Activated CD4-positive, alpha-beta T cell treated with anti-CD3 and anti-CD28 coated beads for 1 hour (primary cell): ENCODE results near the gene SH3BP1.
"Not testable (repeated sequence)": the region's sequence is repeated elsewhere in the genome, so short reads cannot be mapped to it uniquely, and the experiment has no call there.

Experiments used
- DNase-seq: peaks from one replicate; pipeline ENCODE4 v3.0.0-alpha.2; 2020

SH3BP1 gene

GRCh38 chr22:37639070-37639760, at the start of gene SH3BP1:
Gene SH3BP1, plus strand, starts transcription at chr22:37639669. Its CDS starts 119 bp downstream, at chr22:37639788.
- no peak for DNase-seq

- DNase-seq = not testable (repeated sequence)
These were observed 48.4 kb upstream of the SH3BP1 start for GRCh38 chr22:37591081-37591480.

- DNase-seq = no peak
These were observed 47.6 kb upstream of the SH3BP1 start for GRCh38 chr22:37591823-37592404.

- no peak for DNase-seq
These were observed 45.2 kb upstream of the SH3BP1 start for GRCh38 chr22:37594237-37594636.

- DNase-seq = no peak
These were observed 40.3 kb upstream of the SH3BP1 start for GRCh38 chr22:37599153-37599552.

- DNase-seq = no peak
These were observed 38.3 kb upstream of the SH3BP1 start for GRCh38 chr22:37601203-37601539.

GRCh38 chr22:37601540-37602442, 37.7 kb upstream of the SH3BP1 start:
- no peak for DNase-seq

GRCh38 chr22:37602546-37603277, 36.8 kb upstream of the SH3BP1 start:
- not testable (repeated sequence) for DNase-seq

GRCh38 chr22:37604074-37604473, 35.4 kb upstream of the SH3BP1 start:
- DNase-seq = no peak

- DNase-seq = peak; percentile 32
These were observed 34.6 kb upstream of the SH3BP1 start for GRCh38 chr22:37604875-37605274.

- DNase-seq = peak; percentile 84
These were observed 32.2 kb upstream of the SH3BP1 start for GRCh38 chr22:37607010-37607934.

GRCh38 chr22:37607935-37608476, 31.5 kb upstream of the SH3BP1 start:
- no peak for DNase-seq

- peak; percentile 94 for DNase-seq
These were observed 30.8 kb upstream of the SH3BP1 start, which contains the start of gene GGA1 for GRCh38 chr22:37608477-37609239. Gene GGA1, plus strand, starts transcription at chr22:37608834. Its CDS starts 27 bp downstream, at chr22:37608861.

GRCh38 chr22:37609240-37610152, 30.0 kb upstream of the SH3BP1 start:
- no peak for DNase-seq

GRCh38 chr22:37610153-37610475, 29.4 kb upstream of the SH3BP1 start:
- DNase-seq = not testable (repeated sequence)

GRCh38 chr22:37610480-37611129, 28.9 kb upstream of the SH3BP1 start:
- DNase-seq = no peak

- no peak for DNase-seq
These were observed 28.3 kb upstream of the SH3BP1 start for GRCh38 chr22:37611207-37611606.

- DNase-seq = no peak
These were observed 23.0 kb upstream of the SH3BP1 start for GRCh38 chr22:37616201-37617083.
